Rectal smooth muscle tissue (tissue), 1 donor: ENCODE data around the gene TMPRSS11A.

Experiments
- H3K27ac ChIP-seq: one replicate; pipeline ENCODE4 v1.7.0; 2013; ENCODE audit warnings: low read depth, low read length, inconsistent platforms
- H3K27me3 ChIP-seq: one replicate; pipeline ENCODE4 v1.7.0; 2013; ENCODE audit warnings: low read length; ENCODE audit not compliant: control insufficient read depth, insufficient read depth
- H3K36me3 ChIP-seq: one replicate; pipeline ENCODE4 v1.7.0; 2013; ENCODE audit warnings: low read length; ENCODE audit not compliant: control insufficient read depth, insufficient read depth
- H3K4me1 ChIP-seq: one replicate; pipeline ENCODE4 v1.7.0; 2013; ENCODE audit warnings: low read length; ENCODE audit not compliant: control insufficient read depth, insufficient read depth
- H3K4me3 ChIP-seq: one replicate; pipeline ENCODE4 v1.7.0; 2013; ENCODE audit warnings: low read length
- H3K9ac ChIP-seq: one replicate; pipeline ENCODE4 v1.7.0; 2013; ENCODE audit warnings: low read length

Gene TMPRSS11A

GRCh38 chr4:67963356-67963755 lies at the start of gene TMPRSS11A:
TMPRSS11A (minus strand) TSS chr4:67963493; CDS start chr4:67963393, 100 bp downstream.
- no peaks in the 10 kb centered on the region for H3K36me3 ChIP-seq
- H3K9ac ChIP-seq, result no peak within 1 kb of the TSS
- no peak within 1 kb of the TSS for H3K27ac ChIP-seq
- H3K4me1 ChIP-seq, result no peaks in the 10 kb centered on the region
- no peaks in the 10 kb centered on the region for H3K27me3 ChIP-seq
- no peak within 1 kb of the TSS for H3K4me3 ChIP-seq

GRCh38 chr4:68011684-68012083 lies 48.4 kb upstream of the TMPRSS11A start:
- H3K9ac ChIP-seq, result no peak overlapping the region

GRCh38 chr4:68002906-68003305 lies 39.6 kb upstream of the TMPRSS11A start:
- no peak overlapping the region for H3K4me3 ChIP-seq
- H3K9ac ChIP-seq, result no peak overlapping the region
- no peak overlapping the region for H3K27ac ChIP-seq
- no peaks in the 10 kb centered on the region for H3K27me3 ChIP-seq
- H3K36me3 ChIP-seq, result no peaks in the 10 kb centered on the region
- H3K4me1 ChIP-seq, result no peaks in the 10 kb centered on the region

More at GRCh38 chr4:68011684-68012083, 48.4 kb upstream of the TMPRSS11A start:
- Histone ChIP-seq H3K4me1 (no peaks in the 10 kb centered on the region), H3K4me3 (no peak overlapping the region), H3K27ac (no peak overlapping the region), H3K27me3 (no peaks in the 10 kb centered on the region), H3K36me3 (no peaks in the 10 kb centered on the region)

GRCh38 chr4:67996127-67996526 lies 32.8 kb upstream of the TMPRSS11A start:
- H3K9ac ChIP-seq, result no peak overlapping the region
- no peak overlapping the region for H3K4me3 ChIP-seq
- H3K27ac ChIP-seq, result no peak overlapping the region
- no peaks in the 10 kb centered on the region for H3K27me3 ChIP-seq
- no peaks in the 10 kb centered on the region for H3K36me3 ChIP-seq
- H3K4me1 ChIP-seq, result no peaks in the 10 kb centered on the region

GRCh38 chr4:67988991-67989390 lies 25.7 kb upstream of the TMPRSS11A start:
- no peak overlapping the region for H3K9ac ChIP-seq
- no peak overlapping the region for H3K4me3 ChIP-seq
- no peak overlapping the region for H3K27ac ChIP-seq
- H3K27me3 ChIP-seq, result no peaks in the 10 kb centered on the region
- H3K4me1 ChIP-seq, result no peaks in the 10 kb centered on the region
- no peaks in the 10 kb centered on the region for H3K36me3 ChIP-seq

GRCh38 chr4:67983333-67983732 lies 20.0 kb upstream of the TMPRSS11A start:
- Histone ChIP-seq H3K9ac (no peak overlapping the region), H3K4me1 (no peaks in the 10 kb centered on the region), H3K36me3 (no peaks in the 10 kb centered on the region), H3K4me3 (no peak overlapping the region), H3K27ac (no peak overlapping the region), H3K27me3 (no peaks in the 10 kb centered on the region)

- H3K27ac ChIP-seq, result no peak overlapping the region
- no peaks in the 10 kb centered on the region for H3K4me1 ChIP-seq
- H3K4me3 ChIP-seq, result no peak overlapping the region
- no peaks in the 10 kb centered on the region for H3K36me3 ChIP-seq
- H3K27me3 ChIP-seq, result no peaks in the 10 kb centered on the region
- H3K9ac ChIP-seq, result no peak overlapping the region
Measured at GRCh38 chr4:67980512-67980911, 17.2 kb upstream of the TMPRSS11A start.

- Histone ChIP-seq H3K4me3 (no peak overlapping the region), H3K36me3 (no peaks in the 10 kb centered on the region), H3K27me3 (no peaks in the 10 kb centered on the region), H3K9ac (no peak overlapping the region), H3K4me1 (no peaks in the 10 kb centered on the region), H3K27ac (no peak overlapping the region)
Measured at GRCh38 chr4:67973608-67974007, 10.3 kb upstream of the TMPRSS11A start.

- Histone ChIP-seq H3K4me3 (no peak overlapping the region), H3K4me1 (no peaks in the 10 kb centered on the region), H3K36me3 (no peaks in the 10 kb centered on the region)
Measured at GRCh38 chr4:67954890-67955289, 8.4 kb downstream of the TMPRSS11A start.

GRCh38 chr4:67941074-67941473 lies 22.2 kb downstream of the TMPRSS11A start:
- H3K4me3 ChIP-seq, result no peak overlapping the region
- H3K9ac ChIP-seq, result no peak overlapping the region
- H3K27me3 ChIP-seq, result no peaks in the 10 kb centered on the region
- H3K36me3 ChIP-seq, result no peaks in the 10 kb centered on the region
- H3K4me1 ChIP-seq, result no peaks in the 10 kb centered on the region
- H3K27ac ChIP-seq, result no peak overlapping the region

More at GRCh38 chr4:67954890-67955289, 8.4 kb downstream of the TMPRSS11A start:
- Histone ChIP-seq H3K9ac (no peak overlapping the region), H3K27me3 (no peaks in the 10 kb centered on the region), H3K27ac (no peak overlapping the region)

GRCh38 chr4:67940506-67940905 lies 22.8 kb downstream of the TMPRSS11A start:
- Histone ChIP-seq H3K36me3 (no peaks in the 10 kb centered on the region), H3K4me1 (no peaks in the 10 kb centered on the region), H3K9ac (no peak overlapping the region), H3K27me3 (no peaks in the 10 kb centered on the region), H3K27ac (no peak overlapping the region), H3K4me3 (no peak overlapping the region)

GRCh38 chr4:67939195-67939594 lies 24.1 kb downstream of the TMPRSS11A start:
- Histone ChIP-seq H3K4me3 (no peak overlapping the region), H3K36me3 (no peaks in the 10 kb centered on the region)

GRCh38 chr4:67935888-67936287 lies 27.4 kb downstream of the TMPRSS11A start:
- Histone ChIP-seq H3K27me3 (no peaks in the 10 kb centered on the region), H3K4me1 (no peaks in the 10 kb centered on the region), H3K27ac (no peak overlapping the region), H3K4me3 (no peak overlapping the region), H3K36me3 (no peaks in the 10 kb centered on the region), H3K9ac (no peak overlapping the region)

More at GRCh38 chr4:67939195-67939594, 24.1 kb downstream of the TMPRSS11A start:
- no peaks in the 10 kb centered on the region for H3K4me1 ChIP-seq
- no peak overlapping the region for H3K9ac ChIP-seq
- H3K27me3 ChIP-seq, result no peaks in the 10 kb centered on the region
- no peak overlapping the region for H3K27ac ChIP-seq
